ENCODE data around the gene IMMP2L. TPM values are rescaled to one million over a fixed set of nuclear protein-coding genes. Genes with fewer than 3 reads are reported as not detected.

The IMMP2L gene
- total RNA-seq, 2 donors from 2014 or later, result 10.5 to 17.4 TPM

- TF ChIP-seq POLR2A (IDR thresholded peaks at IDR 0.05) (no peak), CTCF (IDR thresholded peaks at IDR 0.05) (no peak)
- WGBS, 2 donors, result 83 to 93% methylated on average over 3 of the region's 3 CpGs
Observed at GRCh38 chr7:111104710-111105109, 457.6 kb downstream of the IMMP2L start.

GRCh38 chr7:111103678-111104274 lies 458.5 kb downstream of the IMMP2L start:
- ATAC-seq (no peak), DNase-seq (no peak)
- 67 to 80% methylated on average over 4 of the region's 4 CpGs for WGBS, 2 donors
- Histone ChIP-seq H3K9me3 (no peaks in the 10 kb centered on the region), H3K4me1 (peaks cover 23% of the 10 kb centered on the region), H3K27ac (no peak overlapping the region), H3K36me3 (replicated peaks in 1 of 2; ENCODE audit: insufficient read depth in 1 of 2, low read depth in 2 of 2) (no peaks in the 10 kb centered on the region), H3K4me3 (no peak overlapping the region), H3K27me3 (no peaks in the 10 kb centered on the region)
- TF ChIP-seq POLR2A (IDR thresholded peaks at IDR 0.05) (no peak), CTCF (IDR thresholded peaks at IDR 0.05) (no peak)
- intact Hi-C loops (cut with DNase I), result no loop called here

More at GRCh38 chr7:111104710-111105109, 457.6 kb downstream of the IMMP2L start:
- Histone ChIP-seq H3K9me3 (no peaks in the 10 kb centered on the region), H3K27ac (no peak overlapping the region), H3K27me3 (no peaks in the 10 kb centered on the region), H3K36me3 (replicated peaks in 1 of 2; ENCODE audit: insufficient read depth in 1 of 2, low read depth in 2 of 2) (no peaks in the 10 kb centered on the region), H3K4me3 (no peak overlapping the region), H3K4me1 (peaks cover 25% of the 10 kb centered on the region)
- intact Hi-C loops (cut with DNase I), result no loop called here
- ATAC-seq, result no peak
- DNase-seq, result no peak

GRCh38 chr7:111103136-111103535 lies 459.2 kb downstream of the IMMP2L start:
- no peak for ATAC-seq
- no peaks in the 10 kb centered on the region for H3K9me3 ChIP-seq
- H3K27ac ChIP-seq, result no peak overlapping the region
- no peaks in the 10 kb centered on the region for H3K27me3 ChIP-seq
- intact Hi-C loops (cut with DNase I), result no loop called here
- 17 to 23% methylated on average over 4 of the region's 4 CpGs for WGBS, 2 donors
- H3K36me3 ChIP-seq (replicated peaks in 1 of 2; ENCODE audit: insufficient read depth in 1 of 2, low read depth in 2 of 2), result no peaks in the 10 kb centered on the region
- TF ChIP-seq POLR2A (IDR thresholded peaks at IDR 0.05) (no peak), CTCF (IDR thresholded peaks at IDR 0.05) (no peak)
- DNase-seq, result no peak
- peaks cover 18% of the 10 kb centered on the region for H3K4me1 ChIP-seq
- H3K4me3 ChIP-seq, result no peak overlapping the region

GRCh38 chr7:111101856-111102646 lies 460.2 kb downstream of the IMMP2L start:
- ATAC-seq (no peak), DNase-seq (no peak)
- H3K27me3 ChIP-seq, result no peaks in the 10 kb centered on the region
- H3K4me1 ChIP-seq, result peaks cover 11% of the 10 kb centered on the region
- H3K27ac ChIP-seq, result no peak overlapping the region
- H3K4me3 ChIP-seq, result no peak overlapping the region
- no peaks in the 10 kb centered on the region for H3K9me3 ChIP-seq
- 96 to 97% methylated on average over 1 of the region's 1 CpG for WGBS, 2 donors
- TF ChIP-seq CTCF (IDR thresholded peaks at IDR 0.05), result no peak
- no peak for TF ChIP-seq POLR2A (IDR thresholded peaks at IDR 0.05)
- no peaks in the 10 kb centered on the region for H3K36me3 ChIP-seq (replicated peaks in 1 of 2; ENCODE audit: insufficient read depth in 1 of 2, low read depth in 2 of 2)
- intact Hi-C loops (cut with DNase I), result no loop called here

Measured in body of pancreas (tissue), 4 donors.